Measurements from ENCODE around the gene WDR44.

The WDR44 gene

GRCh38 chrX:118350221-118350620 is 4.3 kb downstream of the WDR44 start:
- no peak overlapping the region for H3K4me3 ChIP-seq

GRCh38 chrX:118350706-118351105 is 4.8 kb downstream of the WDR44 start:
- DNase-seq (ENCODE audit: low spot score) = no peak
- Histone ChIP-seq H3K27ac (peak overlapping the region; percentile 23 to 38), H3K4me3 (peak overlapping the region; percentile 2)
- TF ChIP-seq, protein P1, sequence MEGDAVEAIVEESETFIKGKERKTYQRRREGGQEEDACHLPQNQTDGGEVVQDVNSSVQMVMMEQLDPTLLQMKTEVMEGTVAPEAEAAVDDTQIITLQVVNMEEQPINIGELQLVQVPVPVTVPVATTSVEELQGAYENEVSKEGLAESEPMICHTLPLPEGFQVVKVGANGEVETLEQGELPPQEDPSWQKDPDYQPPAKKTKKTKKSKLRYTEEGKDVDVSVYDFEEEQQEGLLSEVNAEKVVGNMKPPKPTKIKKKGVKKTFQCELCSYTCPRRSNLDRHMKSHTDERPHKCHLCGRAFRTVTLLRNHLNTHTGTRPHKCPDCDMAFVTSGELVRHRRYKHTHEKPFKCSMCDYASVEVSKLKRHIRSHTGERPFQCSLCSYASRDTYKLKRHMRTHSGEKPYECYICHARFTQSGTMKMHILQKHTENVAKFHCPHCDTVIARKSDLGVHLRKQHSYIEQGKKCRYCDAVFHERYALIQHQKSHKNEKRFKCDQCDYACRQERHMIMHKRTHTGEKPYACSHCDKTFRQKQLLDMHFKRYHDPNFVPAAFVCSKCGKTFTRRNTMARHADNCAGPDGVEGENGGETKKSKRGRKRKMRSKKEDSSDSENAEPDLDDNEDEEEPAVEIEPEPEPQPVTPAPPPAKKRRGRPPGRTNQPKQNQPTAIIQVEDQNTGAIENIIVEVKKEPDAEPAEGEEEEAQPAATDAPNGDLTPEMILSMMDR (IDR thresholded peaks at IDR 0.05) = no peak

More at GRCh38 chrX:118350221-118350620, 4.3 kb downstream of the WDR44 start:
- no peak for DNase-seq (ENCODE audit: low spot score)
- TF ChIP-seq, protein P1 (IDR thresholded peaks at IDR 0.05) = no peak
- no peak overlapping the region for H3K27ac ChIP-seq

GRCh38 chrX:118352566-118352965 is 6.7 kb downstream of the WDR44 start:
- no peak overlapping the region for H3K27ac ChIP-seq
- no peak for DNase-seq (ENCODE audit: low spot score)
- TF ChIP-seq, protein P1 (IDR thresholded peaks at IDR 0.05) = no peak
- H3K4me3 ChIP-seq = no peak overlapping the region

- Histone ChIP-seq H3K27ac (no peak overlapping the region), H3K4me3 (no peak overlapping the region)
- no peak for DNase-seq (ENCODE audit: low spot score)
- TF ChIP-seq, protein P1 (IDR thresholded peaks at IDR 0.05) = no peak
These were observed 7.4 kb downstream of the WDR44 start for GRCh38 chrX:118353081-118353850.

- DNase-seq (ENCODE audit: low spot score) = no peak
- TF ChIP-seq, protein P1 (IDR thresholded peaks at IDR 0.05) = no peak
- Histone ChIP-seq H3K27ac (no peak overlapping the region), H3K4me3 (no peak overlapping the region)
These were observed 9.5 kb downstream of the WDR44 start for GRCh38 chrX:118355225-118355920.

- H3K27ac ChIP-seq = no peak overlapping the region
- no peak for DNase-seq (ENCODE audit: low spot score)
- TF ChIP-seq, protein P1 (IDR thresholded peaks at IDR 0.05) = no peak
- no peak overlapping the region for H3K4me3 ChIP-seq
These were observed 10.3 kb downstream of the WDR44 start for GRCh38 chrX:118356154-118356701.
